Measurements from ENCODE around the gene ME3. TPM values are rescaled to one million over a fixed set of nuclear protein-coding genes. Genes with fewer than 3 reads are reported as not detected.

ME3 gene
- total RNA-seq, 1 experiment from 2014 or later, result 1.8 TPM

DNA sequence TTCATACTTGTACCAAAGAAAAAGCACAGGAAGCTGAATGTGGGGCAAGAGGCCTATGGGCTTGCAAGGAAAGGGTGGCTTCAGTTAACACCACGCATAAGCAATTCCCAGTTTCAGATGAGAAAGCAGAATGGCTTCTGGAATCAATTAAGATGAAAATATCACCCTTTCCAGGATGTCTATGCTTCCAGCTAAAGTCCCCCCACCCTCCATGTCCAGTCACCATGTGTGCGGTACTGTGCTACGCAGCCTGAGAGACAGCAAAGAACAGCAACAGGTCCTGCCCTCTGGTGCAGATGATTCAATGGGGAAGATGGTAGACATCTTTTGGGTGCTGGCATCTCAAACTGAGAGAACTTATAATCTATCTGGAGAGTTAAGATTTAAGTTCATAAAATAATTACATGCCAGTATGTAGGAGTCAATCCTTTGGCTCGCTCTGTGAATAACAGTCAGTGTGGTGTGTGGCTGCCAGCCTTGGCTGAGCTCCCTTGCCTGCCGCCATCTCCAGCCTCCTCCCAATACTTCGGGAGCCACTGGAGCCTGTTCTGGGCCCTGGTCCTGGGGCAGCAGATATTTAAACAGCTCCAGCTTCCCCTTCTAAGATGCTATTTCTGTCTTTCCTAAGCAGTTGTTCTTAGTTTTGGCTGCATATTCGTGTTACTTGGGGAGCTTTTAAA is 44.5 kb downstream of the ME3 start:
- Mint-ChIP-seq H3K36me3 (no peaks in the 10 kb centered on the region), H3K27ac (no peak overlapping the region), H3K4me3 (no peak overlapping the region), H3K27me3 (ENCODE audit: low read depth) (no peaks in the 10 kb centered on the region), H3K4me1 (peaks cover 3% of the 10 kb centered on the region), H3K9me3 (no peaks in the 10 kb centered on the region)
- ATAC-seq (no peak), DNase-seq (ENCODE audit: low spot score) (no peak)
- CTCF ChIA-PET, result interaction anchor here (1.0 to 1.2 kb wide), 2 partner anchors 20 to 48 kb away, joined by 4 to 7 read pairs; no protein-coding TSS in a partner anchor
- no peak for TF ChIP-seq GABPB1 (CRISPR knock-in tag; IDR thresholded peaks at IDR 0.05)
- TF ChIP-seq, protein P1, sequence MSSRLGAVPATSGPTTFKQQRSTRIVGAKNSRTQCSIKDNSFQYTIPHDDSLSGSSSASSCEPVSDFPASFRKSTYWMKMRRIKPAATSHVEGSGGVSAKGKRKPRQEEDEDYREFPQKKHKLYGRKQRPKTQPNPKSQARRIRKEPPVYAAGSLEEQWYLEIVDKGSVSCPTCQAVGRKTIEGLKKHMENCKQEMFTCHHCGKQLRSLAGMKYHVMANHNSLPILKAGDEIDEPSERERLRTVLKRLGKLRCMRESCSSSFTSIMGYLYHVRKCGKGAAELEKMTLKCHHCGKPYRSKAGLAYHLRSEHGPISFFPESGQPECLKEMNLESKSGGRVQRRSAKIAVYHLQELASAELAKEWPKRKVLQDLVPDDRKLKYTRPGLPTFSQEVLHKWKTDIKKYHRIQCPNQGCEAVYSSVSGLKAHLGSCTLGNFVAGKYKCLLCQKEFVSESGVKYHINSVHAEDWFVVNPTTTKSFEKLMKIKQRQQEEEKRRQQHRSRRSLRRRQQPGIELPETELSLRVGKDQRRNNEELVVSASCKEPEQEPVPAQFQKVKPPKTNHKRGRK (CRISPR knock-in tag; IDR thresholded peaks at IDR 0.05; ENCODE audit: borderline replicate concordance), result no peak
- TF ChIP-seq, protein P2, sequence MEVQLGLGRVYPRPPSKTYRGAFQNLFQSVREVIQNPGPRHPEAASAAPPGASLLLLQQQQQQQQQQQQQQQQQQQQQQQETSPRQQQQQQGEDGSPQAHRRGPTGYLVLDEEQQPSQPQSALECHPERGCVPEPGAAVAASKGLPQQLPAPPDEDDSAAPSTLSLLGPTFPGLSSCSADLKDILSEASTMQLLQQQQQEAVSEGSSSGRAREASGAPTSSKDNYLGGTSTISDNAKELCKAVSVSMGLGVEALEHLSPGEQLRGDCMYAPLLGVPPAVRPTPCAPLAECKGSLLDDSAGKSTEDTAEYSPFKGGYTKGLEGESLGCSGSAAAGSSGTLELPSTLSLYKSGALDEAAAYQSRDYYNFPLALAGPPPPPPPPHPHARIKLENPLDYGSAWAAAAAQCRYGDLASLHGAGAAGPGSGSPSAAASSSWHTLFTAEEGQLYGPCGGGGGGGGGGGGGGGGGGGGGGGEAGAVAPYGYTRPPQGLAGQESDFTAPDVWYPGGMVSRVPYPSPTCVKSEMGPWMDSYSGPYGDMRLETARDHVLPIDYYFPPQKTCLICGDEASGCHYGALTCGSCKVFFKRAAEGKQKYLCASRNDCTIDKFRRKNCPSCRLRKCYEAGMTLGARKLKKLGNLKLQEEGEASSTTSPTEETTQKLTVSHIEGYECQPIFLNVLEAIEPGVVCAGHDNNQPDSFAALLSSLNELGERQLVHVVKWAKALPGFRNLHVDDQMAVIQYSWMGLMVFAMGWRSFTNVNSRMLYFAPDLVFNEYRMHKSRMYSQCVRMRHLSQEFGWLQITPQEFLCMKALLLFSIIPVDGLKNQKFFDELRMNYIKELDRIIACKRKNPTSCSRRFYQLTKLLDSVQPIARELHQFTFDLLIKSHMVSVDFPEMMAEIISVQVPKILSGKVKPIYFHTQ (CRISPR knock-in tag; IDR thresholded peaks at IDR 0.05), result no peak
- TF ChIP-seq, protein P3, sequence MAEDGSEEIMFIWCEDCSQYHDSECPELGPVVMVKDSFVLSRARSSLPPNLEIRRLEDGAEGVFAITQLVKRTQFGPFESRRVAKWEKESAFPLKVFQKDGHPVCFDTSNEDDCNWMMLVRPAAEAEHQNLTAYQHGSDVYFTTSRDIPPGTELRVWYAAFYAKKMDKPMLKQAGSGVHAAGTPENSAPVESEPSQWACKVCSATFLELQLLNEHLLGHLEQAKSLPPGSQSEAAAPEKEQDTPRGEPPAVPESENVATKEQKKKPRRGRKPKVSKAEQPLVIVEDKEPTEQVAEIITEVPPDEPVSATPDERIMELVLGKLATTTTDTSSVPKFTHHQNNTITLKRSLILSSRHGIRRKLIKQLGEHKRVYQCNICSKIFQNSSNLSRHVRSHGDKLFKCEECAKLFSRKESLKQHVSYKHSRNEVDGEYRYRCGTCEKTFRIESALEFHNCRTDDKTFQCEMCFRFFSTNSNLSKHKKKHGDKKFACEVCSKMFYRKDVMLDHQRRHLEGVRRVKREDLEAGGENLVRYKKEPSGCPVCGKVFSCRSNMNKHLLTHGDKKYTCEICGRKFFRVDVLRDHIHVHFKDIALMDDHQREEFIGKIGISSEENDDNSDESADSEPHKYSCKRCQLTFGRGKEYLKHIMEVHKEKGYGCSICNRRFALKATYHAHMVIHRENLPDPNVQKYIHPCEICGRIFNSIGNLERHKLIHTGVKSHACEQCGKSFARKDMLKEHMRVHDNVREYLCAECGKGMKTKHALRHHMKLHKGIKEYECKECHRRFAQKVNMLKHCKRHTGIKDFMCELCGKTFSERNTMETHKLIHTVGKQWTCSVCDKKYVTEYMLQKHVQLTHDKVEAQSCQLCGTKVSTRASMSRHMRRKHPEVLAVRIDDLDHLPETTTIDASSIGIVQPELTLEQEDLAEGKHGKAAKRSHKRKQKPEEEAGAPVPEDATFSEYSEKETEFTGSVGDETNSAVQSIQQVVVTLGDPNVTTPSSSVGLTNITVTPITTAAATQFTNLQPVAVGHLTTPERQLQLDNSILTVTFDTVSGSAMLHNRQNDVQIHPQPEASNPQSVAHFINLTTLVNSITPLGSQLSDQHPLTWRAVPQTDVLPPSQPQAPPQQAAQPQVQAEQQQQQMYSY (CRISPR knock-in tag; IDR thresholded peaks at IDR 0.05), result no peak
- POLR2A ChIA-PET, result no interaction called here

DNA sequence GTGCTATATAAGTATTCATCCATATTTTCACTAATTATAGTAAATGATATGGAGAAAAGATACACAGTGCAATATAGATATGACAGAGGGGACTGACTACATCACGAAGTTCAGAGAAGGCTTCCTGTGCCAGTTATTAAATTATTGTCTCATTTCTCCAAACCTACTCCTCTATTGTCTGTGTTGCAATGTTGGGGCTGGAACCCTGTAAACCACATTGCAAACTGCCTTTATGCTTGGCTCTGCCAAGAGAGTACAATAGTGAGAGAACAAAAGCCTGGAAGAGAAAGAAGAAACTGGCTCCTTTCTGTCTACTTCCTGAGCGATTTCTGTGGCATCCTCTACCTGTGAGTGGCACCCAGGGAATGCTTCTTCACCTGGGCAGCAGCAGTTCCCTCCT is 46.4 kb downstream of the ME3 start:
- CTCF ChIA-PET, result no interaction called here
- H3K4me1 Mint-ChIP-seq, result peaks cover 18% of the 10 kb centered on the region
- TF ChIP-seq, protein P4, sequence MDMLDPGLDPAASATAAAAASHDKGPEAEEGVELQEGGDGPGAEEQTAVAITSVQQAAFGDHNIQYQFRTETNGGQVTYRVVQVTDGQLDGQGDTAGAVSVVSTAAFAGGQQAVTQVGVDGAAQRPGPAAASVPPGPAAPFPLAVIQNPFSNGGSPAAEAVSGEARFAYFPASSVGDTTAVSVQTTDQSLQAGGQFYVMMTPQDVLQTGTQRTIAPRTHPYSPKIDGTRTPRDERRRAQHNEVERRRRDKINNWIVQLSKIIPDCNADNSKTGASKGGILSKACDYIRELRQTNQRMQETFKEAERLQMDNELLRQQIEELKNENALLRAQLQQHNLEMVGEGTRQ (CRISPR knock-in tag; IDR thresholded peaks at IDR 0.05), result no peak
- H3K27me3 Mint-ChIP-seq (ENCODE audit: low read depth), result no peaks in the 10 kb centered on the region
- POLR2A ChIA-PET, result no interaction called here
- no peak overlapping the region for H3K4me3 Mint-ChIP-seq
- ATAC-seq (no peak), DNase-seq (ENCODE audit: low spot score) (no peak)
- no peak overlapping the region for H3K27ac Mint-ChIP-seq
- no peaks in the 10 kb centered on the region for H3K36me3 Mint-ChIP-seq
- no peaks in the 10 kb centered on the region for H3K9me3 Mint-ChIP-seq

DNA sequence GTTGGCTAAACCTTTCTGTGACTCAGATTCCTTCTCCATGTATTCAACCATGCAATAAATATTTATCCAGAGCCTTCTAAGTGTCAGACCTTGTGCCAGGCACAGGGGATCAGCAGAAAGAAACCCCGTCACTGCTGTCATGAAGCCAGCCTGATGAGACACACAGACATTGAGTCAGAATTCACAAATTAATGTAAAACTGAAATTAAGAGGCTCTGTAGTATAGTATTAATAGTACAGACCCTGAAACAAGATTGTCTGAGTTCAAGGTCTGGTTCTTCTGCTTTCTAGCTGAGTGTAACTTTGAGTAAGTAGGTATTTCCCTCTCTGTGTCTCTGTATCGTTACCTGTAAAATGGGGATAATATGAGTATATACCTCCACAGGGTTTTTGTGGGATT is 46.9 kb downstream of the ME3 start:
- H3K27ac Mint-ChIP-seq, result no peak overlapping the region
- no peaks in the 10 kb centered on the region for H3K27me3 Mint-ChIP-seq (ENCODE audit: low read depth)
- no peaks in the 10 kb centered on the region for H3K9me3 Mint-ChIP-seq
- POLR2A ChIA-PET, result no interaction called here
- CTCF ChIA-PET, result no interaction called here
- H3K4me1 Mint-ChIP-seq, result peaks cover 19% of the 10 kb centered on the region
- no peak overlapping the region for H3K4me3 Mint-ChIP-seq
- DNase-seq (ENCODE audit: low spot score) (no peak), ATAC-seq (no peak)
- no peaks in the 10 kb centered on the region for H3K36me3 Mint-ChIP-seq
- TF ChIP-seq ZNF232 (CRISPR knock-in tag; IDR thresholded peaks at IDR 0.05) (no peak), CREB1 (CRISPR knock-in tag; IDR thresholded peaks at IDR 0.05) (no peak), GABPB1 (CRISPR knock-in tag; IDR thresholded peaks at IDR 0.05) (no peak), SOX15 (CRISPR knock-in tag; IDR thresholded peaks at IDR 0.05) (no peak), SMAD4 (CRISPR knock-in tag; IDR thresholded peaks at IDR 0.05) (no peak), TEAD1 (CRISPR knock-in tag; IDR thresholded peaks at IDR 0.05) (no peak), NFYB (CRISPR knock-in tag; conservative IDR thresholded peaks at IDR 0.05; ENCODE audit: low read depth) (no peak)
- TF ChIP-seq, protein P5, sequence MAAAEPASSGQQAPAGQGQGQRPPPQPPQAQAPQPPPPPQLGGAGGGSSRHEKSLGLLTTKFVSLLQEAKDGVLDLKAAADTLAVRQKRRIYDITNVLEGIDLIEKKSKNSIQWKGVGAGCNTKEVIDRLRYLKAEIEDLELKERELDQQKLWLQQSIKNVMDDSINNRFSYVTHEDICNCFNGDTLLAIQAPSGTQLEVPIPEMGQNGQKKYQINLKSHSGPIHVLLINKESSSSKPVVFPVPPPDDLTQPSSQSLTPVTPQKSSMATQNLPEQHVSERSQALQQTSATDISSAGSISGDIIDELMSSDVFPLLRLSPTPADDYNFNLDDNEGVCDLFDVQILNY (CRISPR knock-in tag; IDR thresholded peaks at IDR 0.05), result no peak
- TF ChIP-seq, protein P3 (CRISPR knock-in tag; IDR thresholded peaks at IDR 0.05), result no peak
- TF ChIP-seq, protein P6, sequence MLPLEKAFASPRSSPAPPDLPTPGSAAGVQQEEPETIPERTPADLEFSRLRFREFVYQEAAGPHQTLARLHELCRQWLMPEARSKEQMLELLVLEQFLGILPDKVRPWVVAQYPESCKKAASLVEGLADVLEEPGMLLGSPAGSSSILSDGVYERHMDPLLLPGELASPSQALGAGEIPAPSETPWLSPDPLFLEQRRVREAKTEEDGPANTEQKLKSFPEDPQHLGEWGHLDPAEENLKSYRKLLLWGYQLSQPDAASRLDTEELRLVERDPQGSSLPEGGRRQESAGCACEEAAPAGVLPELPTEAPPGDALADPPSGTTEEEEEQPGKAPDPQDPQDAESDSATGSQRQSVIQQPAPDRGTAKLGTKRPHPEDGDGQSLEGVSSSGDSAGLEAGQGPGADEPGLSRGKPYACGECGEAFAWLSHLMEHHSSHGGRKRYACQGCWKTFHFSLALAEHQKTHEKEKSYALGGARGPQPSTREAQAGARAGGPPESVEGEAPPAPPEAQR (CRISPR knock-in tag; IDR thresholded peaks at IDR 0.05), result no peak
- TF ChIP-seq, protein P7, sequence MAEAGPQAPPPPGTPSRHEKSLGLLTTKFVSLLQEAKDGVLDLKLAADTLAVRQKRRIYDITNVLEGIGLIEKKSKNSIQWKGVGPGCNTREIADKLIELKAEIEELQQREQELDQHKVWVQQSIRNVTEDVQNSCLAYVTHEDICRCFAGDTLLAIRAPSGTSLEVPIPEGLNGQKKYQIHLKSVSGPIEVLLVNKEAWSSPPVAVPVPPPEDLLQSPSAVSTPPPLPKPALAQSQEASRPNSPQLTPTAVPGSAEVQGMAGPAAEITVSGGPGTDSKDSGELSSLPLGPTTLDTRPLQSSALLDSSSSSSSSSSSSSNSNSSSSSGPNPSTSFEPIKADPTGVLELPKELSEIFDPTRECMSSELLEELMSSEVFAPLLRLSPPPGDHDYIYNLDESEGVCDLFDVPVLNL (CRISPR knock-in tag; IDR thresholded peaks at IDR 0.05; ENCODE audit: borderline replicate concordance, low read depth), result no peak
